CD4-positive, alpha-beta T cell treated with Interleukin-15 for 1 hour (primary cell): ENCODE results near the gene PDE8B.
"Not testable (repeated sequence)": the region's sequence is repeated elsewhere in the genome, so short reads cannot be mapped to it uniquely, and the experiment has no call there.

Source experiments
- DNase-seq: peaks from one replicate; pipeline ENCODE4 v3.0.0-alpha.2; 2020

PDE8B gene

GRCh38 chr5:77461287-77461686 lies 250.8 kb downstream of the PDE8B start:
- DNase-seq: no peak

- no peak for DNase-seq
Observed at GRCh38 chr5:77463905-77464304, 253.4 kb downstream of the PDE8B start.

GRCh38 chr5:77468875-77469274 lies 258.4 kb downstream of the PDE8B start:
- not testable (repeated sequence) for DNase-seq

- DNase-seq: not testable (repeated sequence)
Observed at GRCh38 chr5:77475041-77475440, 264.6 kb downstream of the PDE8B start.
